ENCODE results near the gene FOXO3. TPM values are rescaled to one million over a fixed set of nuclear protein-coding genes. Genes with fewer than 3 reads are reported as not detected.

The FOXO3 gene
- total RNA-seq, 1 experiment from 2014 or later = 43.8 TPM

DNA sequence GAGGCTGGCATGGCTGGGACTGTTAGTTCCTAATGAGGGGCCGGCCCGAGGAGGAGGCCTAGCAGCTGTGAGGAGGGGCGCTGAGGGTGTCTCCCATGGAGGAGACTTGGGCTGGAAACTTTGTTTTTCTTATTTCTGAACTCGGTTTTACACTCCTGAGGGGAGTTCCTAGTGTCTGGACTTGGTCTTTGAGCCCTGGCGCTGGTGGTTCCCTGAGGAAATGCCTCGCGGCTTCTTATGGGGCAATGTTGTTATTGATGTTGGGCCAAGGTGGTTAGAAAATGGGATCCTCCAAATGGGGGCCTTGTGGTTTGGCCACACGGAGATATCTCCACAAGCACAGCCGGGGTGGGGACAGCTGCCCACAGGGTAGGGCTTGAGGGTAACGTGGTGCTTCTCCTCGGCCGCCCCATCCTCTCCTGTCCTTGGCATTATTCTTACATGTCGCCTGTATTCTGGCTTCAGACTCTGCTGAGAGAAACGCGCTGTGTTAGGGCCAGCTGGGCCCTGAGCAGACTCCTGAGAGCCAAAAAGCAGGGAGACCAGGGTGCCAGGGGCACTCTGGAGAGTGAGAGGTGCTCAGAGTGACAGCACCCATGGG, 136.9 kb downstream of the FOXO3 start:
- in situ Hi-C loops (cut with HindIII; ENCODE audit: low pct_unique_long_range_greater_than_20kb, low sequenced_read_pairs) (no loop called here), intact Hi-C loops (cut with micrococcal nuclease; ENCODE audit: unreplicated experiment) (no loop called here)
- DNase-seq (ENCODE audit: low read depth, low spot score) (no peak), ATAC-seq (no peak)
- BruUV-seq (replicated peaks) = no TSS peak
- POLR2A ChIA-PET = no interaction called here
- Histone ChIP-seq H3K27me3 (ENCODE audit: control insufficient read depth, insufficient read depth, low read length) (no peaks in the 10 kb centered on the region), H3K4me1 (ENCODE audit: control insufficient read depth, insufficient read depth, low read length) (no peaks in the 10 kb centered on the region), H3K36me3 (ENCODE audit: control insufficient read depth, insufficient read depth, low read length) (no peaks in the 10 kb centered on the region), H3K9me3 (ENCODE audit: control insufficient read depth, insufficient read depth, low read depth, low read length) (peaks cover 18% of the 10 kb centered on the region), H3K27ac (ENCODE audit: low read length) (no peak overlapping the region), H3K4me3 (ENCODE audit: low read depth in 2 of 2, low read length in 2 of 2) (no peak overlapping the region)
- TF ChIP-seq TCF7L2 (IDR thresholded peaks at IDR 0.05; ENCODE audit: low read depth, low read length) = no peak
- TF ChIP-seq, protein P1, sequence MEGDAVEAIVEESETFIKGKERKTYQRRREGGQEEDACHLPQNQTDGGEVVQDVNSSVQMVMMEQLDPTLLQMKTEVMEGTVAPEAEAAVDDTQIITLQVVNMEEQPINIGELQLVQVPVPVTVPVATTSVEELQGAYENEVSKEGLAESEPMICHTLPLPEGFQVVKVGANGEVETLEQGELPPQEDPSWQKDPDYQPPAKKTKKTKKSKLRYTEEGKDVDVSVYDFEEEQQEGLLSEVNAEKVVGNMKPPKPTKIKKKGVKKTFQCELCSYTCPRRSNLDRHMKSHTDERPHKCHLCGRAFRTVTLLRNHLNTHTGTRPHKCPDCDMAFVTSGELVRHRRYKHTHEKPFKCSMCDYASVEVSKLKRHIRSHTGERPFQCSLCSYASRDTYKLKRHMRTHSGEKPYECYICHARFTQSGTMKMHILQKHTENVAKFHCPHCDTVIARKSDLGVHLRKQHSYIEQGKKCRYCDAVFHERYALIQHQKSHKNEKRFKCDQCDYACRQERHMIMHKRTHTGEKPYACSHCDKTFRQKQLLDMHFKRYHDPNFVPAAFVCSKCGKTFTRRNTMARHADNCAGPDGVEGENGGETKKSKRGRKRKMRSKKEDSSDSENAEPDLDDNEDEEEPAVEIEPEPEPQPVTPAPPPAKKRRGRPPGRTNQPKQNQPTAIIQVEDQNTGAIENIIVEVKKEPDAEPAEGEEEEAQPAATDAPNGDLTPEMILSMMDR (IDR thresholded peaks at IDR 0.05) = no peak
- no peak for TF ChIP-seq POLR2AphosphoS5 (IDR thresholded peaks at IDR 0.05; ENCODE audit: low read depth, low read length)
- no peak for TF ChIP-seq SIN3A (IDR thresholded peaks at IDR 0.05; ENCODE audit: borderline replicate concordance, insufficient read depth, low read depth, low read length)
- TF ChIP-seq, protein P2, sequence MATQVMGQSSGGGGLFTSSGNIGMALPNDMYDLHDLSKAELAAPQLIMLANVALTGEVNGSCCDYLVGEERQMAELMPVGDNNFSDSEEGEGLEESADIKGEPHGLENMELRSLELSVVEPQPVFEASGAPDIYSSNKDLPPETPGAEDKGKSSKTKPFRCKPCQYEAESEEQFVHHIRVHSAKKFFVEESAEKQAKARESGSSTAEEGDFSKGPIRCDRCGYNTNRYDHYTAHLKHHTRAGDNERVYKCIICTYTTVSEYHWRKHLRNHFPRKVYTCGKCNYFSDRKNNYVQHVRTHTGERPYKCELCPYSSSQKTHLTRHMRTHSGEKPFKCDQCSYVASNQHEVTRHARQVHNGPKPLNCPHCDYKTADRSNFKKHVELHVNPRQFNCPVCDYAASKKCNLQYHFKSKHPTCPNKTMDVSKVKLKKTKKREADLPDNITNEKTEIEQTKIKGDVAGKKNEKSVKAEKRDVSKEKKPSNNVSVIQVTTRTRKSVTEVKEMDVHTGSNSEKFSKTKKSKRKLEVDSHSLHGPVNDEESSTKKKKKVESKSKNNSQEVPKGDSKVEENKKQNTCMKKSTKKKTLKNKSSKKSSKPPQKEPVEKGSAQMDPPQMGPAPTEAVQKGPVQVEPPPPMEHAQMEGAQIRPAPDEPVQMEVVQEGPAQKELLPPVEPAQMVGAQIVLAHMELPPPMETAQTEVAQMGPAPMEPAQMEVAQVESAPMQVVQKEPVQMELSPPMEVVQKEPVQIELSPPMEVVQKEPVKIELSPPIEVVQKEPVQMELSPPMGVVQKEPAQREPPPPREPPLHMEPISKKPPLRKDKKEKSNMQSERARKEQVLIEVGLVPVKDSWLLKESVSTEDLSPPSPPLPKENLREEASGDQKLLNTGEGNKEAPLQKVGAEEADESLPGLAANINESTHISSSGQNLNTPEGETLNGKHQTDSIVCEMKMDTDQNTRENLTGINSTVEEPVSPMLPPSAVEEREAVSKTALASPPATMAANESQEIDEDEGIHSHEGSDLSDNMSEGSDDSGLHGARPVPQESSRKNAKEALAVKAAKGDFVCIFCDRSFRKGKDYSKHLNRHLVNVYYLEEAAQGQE (IDR thresholded peaks at IDR 0.05; ENCODE audit: insufficient read depth in 1 of 2, low read depth in 2 of 2, low read length in 1 of 2) = no peak
- CTCF ChIA-PET = no interaction called here

DNA sequence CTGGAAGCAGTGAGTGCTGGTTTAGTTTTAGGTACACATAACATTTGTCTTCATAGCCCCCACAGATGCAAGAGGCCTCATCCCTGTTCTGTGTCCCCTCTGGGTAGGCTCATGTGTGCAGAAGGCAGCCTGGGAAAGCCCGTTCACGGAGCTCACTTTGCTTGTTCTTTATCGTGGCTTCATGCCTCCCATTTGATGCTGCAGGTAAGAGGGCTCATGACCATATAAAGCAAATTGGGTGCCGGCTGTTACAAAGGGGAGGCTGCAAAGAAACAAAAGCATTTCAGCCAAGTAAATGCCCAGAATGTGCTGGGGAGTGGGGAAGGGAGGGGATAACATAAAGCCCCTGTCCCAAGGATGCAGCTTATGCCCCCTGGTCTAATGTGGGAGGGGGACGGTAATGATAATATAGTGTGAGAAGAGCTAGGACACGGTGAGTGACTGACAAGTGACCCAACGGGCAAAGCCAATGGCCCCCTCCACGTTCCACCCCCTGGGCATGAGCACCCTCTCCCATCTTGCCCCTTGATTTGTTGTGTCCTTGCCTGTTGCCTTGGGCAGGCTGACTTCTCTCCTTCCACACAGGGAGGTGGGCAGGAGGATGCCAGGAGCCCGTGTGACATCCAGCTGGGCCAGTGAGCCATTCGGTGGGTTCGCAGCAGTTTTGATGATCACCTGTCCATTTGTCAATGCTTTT, 138.0 kb downstream of the FOXO3 start:
- in situ Hi-C loops (cut with HindIII; ENCODE audit: low pct_unique_long_range_greater_than_20kb, low sequenced_read_pairs) (no loop called here), intact Hi-C loops (cut with micrococcal nuclease; ENCODE audit: unreplicated experiment) (no loop called here)
- Histone ChIP-seq H3K4me3 (ENCODE audit: low read depth in 2 of 2, low read length in 2 of 2) (no peak overlapping the region), H3K4me1 (ENCODE audit: control insufficient read depth, insufficient read depth, low read length) (no peaks in the 10 kb centered on the region), H3K9me3 (ENCODE audit: control insufficient read depth, insufficient read depth, low read depth, low read length) (peaks cover 28% of the 10 kb centered on the region), H3K36me3 (ENCODE audit: control insufficient read depth, insufficient read depth, low read length) (no peaks in the 10 kb centered on the region), H3K27me3 (ENCODE audit: control insufficient read depth, insufficient read depth, low read length) (no peaks in the 10 kb centered on the region), H3K27ac (ENCODE audit: low read length) (no peak overlapping the region)
- no peak for ATAC-seq
- no peak for DNase-seq (ENCODE audit: low read depth, low spot score)
- POLR2A ChIA-PET = no interaction called here
- CTCF ChIA-PET = no interaction called here
- BruUV-seq (replicated peaks) = no TSS peak
- TF ChIP-seq POLR2AphosphoS5 (IDR thresholded peaks at IDR 0.05; ENCODE audit: low read depth, low read length) (no peak), SIN3A (IDR thresholded peaks at IDR 0.05; ENCODE audit: borderline replicate concordance, insufficient read depth, low read depth, low read length) (no peak), TCF7L2 (IDR thresholded peaks at IDR 0.05; ENCODE audit: low read depth, low read length) (no peak)
- TF ChIP-seq, protein P2 (IDR thresholded peaks at IDR 0.05; ENCODE audit: insufficient read depth in 1 of 2, low read depth in 2 of 2, low read length in 1 of 2) = no peak
- TF ChIP-seq, protein P1 (IDR thresholded peaks at IDR 0.05) = no peak
